ENCODE results near the gene EFCAB8.

GRCh38 chr20:32855387-32855786 is 3.3 kb upstream of the EFCAB8 start:
- no peak for TF ChIP-seq CTCF (conservative IDR thresholded peaks at IDR 0.05; ENCODE audit: low read depth, low read length)
- no peak for TF ChIP-seq EZH2 (IDR thresholded peaks at IDR 0.05; ENCODE audit: low read length, unreplicated experiment)
